ENCODE data around the gene FKBP14.

GRCh38 chr7:30038196-30038980, 11.9 kb upstream of the FKBP14 start:
- TF ChIP-seq, protein P1, sequence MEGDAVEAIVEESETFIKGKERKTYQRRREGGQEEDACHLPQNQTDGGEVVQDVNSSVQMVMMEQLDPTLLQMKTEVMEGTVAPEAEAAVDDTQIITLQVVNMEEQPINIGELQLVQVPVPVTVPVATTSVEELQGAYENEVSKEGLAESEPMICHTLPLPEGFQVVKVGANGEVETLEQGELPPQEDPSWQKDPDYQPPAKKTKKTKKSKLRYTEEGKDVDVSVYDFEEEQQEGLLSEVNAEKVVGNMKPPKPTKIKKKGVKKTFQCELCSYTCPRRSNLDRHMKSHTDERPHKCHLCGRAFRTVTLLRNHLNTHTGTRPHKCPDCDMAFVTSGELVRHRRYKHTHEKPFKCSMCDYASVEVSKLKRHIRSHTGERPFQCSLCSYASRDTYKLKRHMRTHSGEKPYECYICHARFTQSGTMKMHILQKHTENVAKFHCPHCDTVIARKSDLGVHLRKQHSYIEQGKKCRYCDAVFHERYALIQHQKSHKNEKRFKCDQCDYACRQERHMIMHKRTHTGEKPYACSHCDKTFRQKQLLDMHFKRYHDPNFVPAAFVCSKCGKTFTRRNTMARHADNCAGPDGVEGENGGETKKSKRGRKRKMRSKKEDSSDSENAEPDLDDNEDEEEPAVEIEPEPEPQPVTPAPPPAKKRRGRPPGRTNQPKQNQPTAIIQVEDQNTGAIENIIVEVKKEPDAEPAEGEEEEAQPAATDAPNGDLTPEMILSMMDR (IDR thresholded peaks at IDR 0.05), result no peak
- TF ChIP-seq POLR2A (IDR thresholded peaks at IDR 0.05), result no peak
